NB4 (cell line): Measurements from ENCODE around the gene NTM.

Source experiments
- DNase-seq: peaks from one replicate; pipeline ENCODE4 v3.0.0; 2010; ENCODE audit warnings: low read depth
- H3K4me3 ChIP-seq: one replicate; pipeline ENCODE4 v1.5.1; 2011; ENCODE audit warnings: mild to moderate bottlenecking, low read depth, low read length, moderate library complexity
- CTCF ChIP-seq: IDR thresholded peaks from one replicate; pipeline ENCODE4 v1.5.1; 2012; ENCODE audit warnings: low read depth, low read length
- MAX ChIP-seq: IDR thresholded peaks from 2 replicates; pipeline ENCODE4 v1.6.1; 2011; ENCODE audit warnings: low read depth, low read length
- MYC ChIP-seq: IDR thresholded peaks from 2 replicates; pipeline ENCODE4 v1.6.1; 2011; ENCODE audit warnings: low read depth, low read length
- POLR2A ChIP-seq: IDR thresholded peaks from 2 replicates; pipeline ENCODE4 v1.6.1; 2011; ENCODE audit warnings: mild to moderate bottlenecking; ENCODE audit not compliant: insufficient read length; ENCODE audit errors: extremely low read depth

NTM gene

GRCh38 chr11:132240374-132240773 is 870.0 kb downstream of the NTM start:
- no peak for DNase-seq
- H3K4me3 ChIP-seq = no peak overlapping the region
- TF ChIP-seq MYC (no peak), POLR2A (no peak), CTCF (no peak)

GRCh38 chr11:132242632-132243031 is 872.2 kb downstream of the NTM start:
- H3K4me3 ChIP-seq = no peak overlapping the region
- DNase-seq = no peak
- TF ChIP-seq POLR2A (no peak), CTCF (no peak), MYC (no peak), MAX (no peak)

GRCh38 chr11:132244846-132245245 is 874.4 kb downstream of the NTM start:
- TF ChIP-seq MYC = no peak
- no peak for TF ChIP-seq CTCF
- no peak for TF ChIP-seq POLR2A
- no peak for TF ChIP-seq MAX
- DNase-seq = no peak
- H3K4me3 ChIP-seq = no peak overlapping the region

GRCh38 chr11:132245403-132246385 is 875.3 kb downstream of the NTM start:
- DNase-seq = no peak
- TF ChIP-seq POLR2A = no peak
- TF ChIP-seq CTCF = no peak
- no peak for TF ChIP-seq MAX
- TF ChIP-seq MYC = no peak
- no peak overlapping the region for H3K4me3 ChIP-seq

GRCh38 chr11:132248580-132248979 is 878.2 kb downstream of the NTM start:
- no peak for DNase-seq
- H3K4me3 ChIP-seq = no peak overlapping the region
- TF ChIP-seq CTCF = no peak
- no peak for TF ChIP-seq MYC
- no peak for TF ChIP-seq MAX
- TF ChIP-seq POLR2A = no peak
